C4-2B (cell line): ENCODE measurements around the gene TOPAZ1.
"Not testable (repeated sequence)": the region's sequence is repeated elsewhere in the genome, so short reads cannot be mapped to it uniquely, and the experiment has no call there.

Experiments used
- H3K27ac ChIP-seq: fragments of 450-650 bp; 2 replicates; pipeline ENCODE4 v1.5.1; 2017
- CTCF ChIP-seq: fragments of 450-650 bp; conservative IDR thresholded peaks from 2 replicates; pipeline ENCODE4 v1.5.1; 2017; ENCODE audit warnings: mild to moderate bottlenecking
- ZFX ChIP-seq: fragments of 450-650 bp; IDR thresholded peaks from 2 replicates; pipeline ENCODE4 v1.6.1; 2017

Gene TOPAZ1

GRCh38 chr3:44338828-44339127, 97.1 kb downstream of the TOPAZ1 start:
- TF ChIP-seq CTCF (no peak), ZFX (no peak)
- peak overlapping the region; percentile 90 for H3K27ac ChIP-seq

DNA sequence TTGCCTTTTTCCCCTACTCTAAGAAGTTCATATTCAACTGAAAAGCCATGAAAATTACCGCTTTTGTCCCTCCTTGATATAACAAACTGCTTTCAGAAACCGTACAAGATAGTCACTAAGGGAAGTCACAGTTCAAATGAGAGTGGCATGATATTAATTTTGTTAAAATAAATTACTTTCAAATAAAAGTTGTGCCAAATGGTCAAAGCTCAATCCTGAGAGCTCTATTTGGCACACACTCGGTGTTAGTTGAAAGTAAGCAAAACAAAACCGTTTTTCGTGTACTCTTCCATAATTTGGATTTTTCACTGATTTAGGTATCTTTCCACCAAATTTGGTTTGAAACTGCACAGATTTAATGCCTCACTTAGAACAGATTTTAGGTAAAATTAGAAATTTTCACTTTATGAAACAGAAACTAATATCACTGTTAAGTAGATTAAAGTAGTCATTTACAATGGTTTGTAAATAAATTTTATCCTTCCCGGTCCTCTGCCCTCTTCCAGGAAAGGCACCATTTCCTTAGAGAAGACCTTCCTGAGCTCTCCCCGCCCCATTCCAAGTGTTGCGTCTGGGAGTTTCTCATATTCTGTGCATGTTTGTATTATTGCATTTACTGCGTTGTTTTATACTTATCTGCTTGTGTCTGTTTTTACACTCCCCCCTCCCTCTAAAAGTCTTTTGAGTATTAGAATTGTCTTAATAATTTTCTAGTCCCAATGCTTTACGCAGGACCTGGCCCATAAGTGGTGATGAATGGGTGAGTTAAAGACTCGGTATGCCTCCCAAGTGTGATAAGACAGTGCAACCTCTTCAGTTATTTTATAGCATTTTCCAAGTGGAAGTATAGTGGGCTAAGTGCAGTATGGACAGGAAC, 97.7 kb downstream of the TOPAZ1 start:
- H3K27ac ChIP-seq: peak overlapping the region; percentile 90; the same call in 1 of the 2 replicates
- no peak for TF ChIP-seq CTCF
- TF ChIP-seq ZFX: no peak

- no peak overlapping the region for H3K27ac ChIP-seq
- TF ChIP-seq CTCF (no peak), ZFX (no peak)
These were observed 98.3 kb downstream of the TOPAZ1 start for GRCh38 chr3:44340058-44340395.

GRCh38 chr3:44342176-44342790, 100.6 kb downstream of the TOPAZ1 start:
- TF ChIP-seq CTCF: no peak
- no peak for TF ChIP-seq ZFX
- no peak overlapping the region for H3K27ac ChIP-seq

- no peak overlapping the region for H3K27ac ChIP-seq
These were observed 101.7 kb downstream of the TOPAZ1 start for GRCh38 chr3:44343421-44343820.

GRCh38 chr3:44346590-44346989, 104.9 kb downstream of the TOPAZ1 start:
- not testable (repeated sequence) for H3K27ac ChIP-seq

More at GRCh38 chr3:44343421-44343820, 101.7 kb downstream of the TOPAZ1 start:
- no peak for TF ChIP-seq ZFX

GRCh38 chr3:44348993-44349392, 107.3 kb downstream of the TOPAZ1 start:
- no peak overlapping the region for H3K27ac ChIP-seq
- TF ChIP-seq CTCF (no peak), ZFX (no peak)

- TF ChIP-seq CTCF (no peak), ZFX (no peak)
- no peak overlapping the region for H3K27ac ChIP-seq
These were observed 111.8 kb downstream of the TOPAZ1 start for GRCh38 chr3:44353355-44353924.
